ELR (cell line): ENCODE results near the gene C17orf50.
A peak's percentile ranks its signal among the peaks of the same experiment; 100 is the strongest.

Experiments used
- DNase-seq: peaks from one replicate; pipeline ENCODE4 v3.0.0-alpha.2; 2015; ENCODE audit warnings: low read depth

The C17orf50 gene

GRCh38 chr17:35788477-35789368 is 28.0 kb downstream of the C17orf50 start:
- DNase-seq, result peak; percentile 95

- DNase-seq, result peak; percentile 43
These were observed 30.2 kb downstream of the C17orf50 start for GRCh38 chr17:35790841-35791240.

- DNase-seq, result no peak
These were observed 31.1 kb downstream of the C17orf50 start for GRCh38 chr17:35791681-35792350.

- no peak for DNase-seq
These were observed 32.6 kb downstream of the C17orf50 start for GRCh38 chr17:35793257-35793656.

- peak; percentile 49 for DNase-seq
These were observed 34.6 kb downstream of the C17orf50 start, which contains the start of gene MMP28 for GRCh38 chr17:35795007-35795870. Gene MMP28, minus strand, starts transcription at chr17:35795641. Its CDS starts 264 bp downstream, at chr17:35795377.

GRCh38 chr17:35795871-35796265 is 35.2 kb downstream of the C17orf50 start:
- no peak for DNase-seq

- DNase-seq, result no peak
These were observed 36.3 kb downstream of the C17orf50 start for GRCh38 chr17:35796942-35797341.

- DNase-seq, result no peak
These were observed 36.7 kb downstream of the C17orf50 start for GRCh38 chr17:35797370-35797769.

- no peak for DNase-seq
These were observed 37.2 kb downstream of the C17orf50 start for GRCh38 chr17:35797918-35798317.

- DNase-seq, result no peak
These were observed 39.3 kb downstream of the C17orf50 start for GRCh38 chr17:35799942-35800341.

- DNase-seq, result no peak
These were observed 41.0 kb downstream of the C17orf50 start for GRCh38 chr17:35801583-35802224.

GRCh38 chr17:35804658-35805192 is 44.0 kb downstream of the C17orf50 start:
- DNase-seq, result peak; percentile 94

GRCh38 chr17:35807371-35808144 is 46.9 kb downstream of the C17orf50 start:
- DNase-seq, result peak; percentile 82

GRCh38 chr17:35808240-35808961 is 47.7 kb downstream of the C17orf50 start:
- DNase-seq, result peak; percentile 36

- DNase-seq, result peak; percentile 99
These were observed 48.5 kb downstream of the C17orf50 start, which contains the start of gene TAF15 for GRCh38 chr17:35808962-35809854. Gene TAF15, plus strand, starts transcription at chr17:35809484. Its CDS starts 86 bp downstream, at chr17:35809570.

GRCh38 chr17:35809855-35810461 is 49.3 kb downstream of the C17orf50 start:
- peak; percentile 65 for DNase-seq

- no peak for DNase-seq
These were observed 51.1 kb downstream of the C17orf50 start for GRCh38 chr17:35811759-35812158.

- DNase-seq, result no peak
These were observed 51.8 kb downstream of the C17orf50 start for GRCh38 chr17:35812456-35812855.
